GM12878 (cell line): ENCODE data around the gene ADAM11. TPM values are rescaled to one million over a fixed set of nuclear protein-coding genes. Genes with fewer than 3 reads are reported as not detected.

ENCODE experiments used
- ATF3 ChIP-seq: IDR thresholded peaks from 2 replicates; pipeline ENCODE4 v1.6.1; 2011; ENCODE audit warnings: low read depth, mild to moderate bottlenecking, low read length, moderate library complexity, borderline replicate concordance; ENCODE audit errors: extremely low read depth
- CUX1 ChIP-seq: IDR thresholded peaks from 2 replicates; pipeline ENCODE4 v1.6.1; 2012; ENCODE audit warnings: improper control_type of control experiment, low read depth, low read length; ENCODE audit not compliant: insufficient replicate concordance
- E2F4 ChIP-seq: IDR thresholded peaks from 2 replicates; pipeline ENCODE4 v1.6.1; 2012; ENCODE audit warnings: low read depth, low read length, improper control_type of control experiment
- FOXM1 ChIP-seq: IDR thresholded peaks from 2 replicates; pipeline ENCODE4 v1.6.1; 2012; ENCODE audit warnings: low read depth, mild to moderate bottlenecking, inconsistent platforms, low read length, moderate library complexity
- MEF2A ChIP-seq: IDR thresholded peaks from 2 replicates; pipeline ENCODE4 v1.6.1; 2011; ENCODE audit warnings: low read depth, mild to moderate bottlenecking, low read length, moderate library complexity; ENCODE audit not compliant: insufficient read depth
- NR2C1 ChIP-seq: fragments of 450-650 bp; IDR thresholded peaks from 2 replicates; pipeline ENCODE4 v1.6.1; 2017; ENCODE audit warnings: antibody characterized with exemption, mild to moderate bottlenecking, moderate library complexity
- POLR2A ChIP-seq: IDR thresholded peaks from 2 replicates; pipeline ENCODE4 v1.6.1; 2011; ENCODE audit warnings: low read depth, mild to moderate bottlenecking, low read length
- RAD51 ChIP-seq: fragments of 450-650 bp; IDR thresholded peaks from 2 replicates; pipeline ENCODE4 v1.6.1; 2016; ENCODE audit warnings: moderate library complexity, mild to moderate bottlenecking, inconsistent platforms
- SIX5 ChIP-seq: IDR thresholded peaks from 2 replicates; pipeline ENCODE4 v1.6.1; 2011; ENCODE audit warnings: mild to moderate bottlenecking, low read depth, low read length, moderate library complexity; ENCODE audit not compliant: severe bottlenecking
- SMC3 ChIP-seq: IDR thresholded peaks from 2 replicates; pipeline ENCODE4 v1.6.1; 2011; ENCODE audit warnings: low read length, improper control_type of control experiment, borderline replicate concordance
- TARDBP ChIP-seq: IDR thresholded peaks from 2 replicates; pipeline ENCODE4 v1.6.1; 2016; ENCODE audit warnings: borderline replicate concordance
- polyA plus RNA-seq, 11 experiments: library from polyadenylated mRNA; depleted of rRNA in 4 of 11; unstranded in 6 of 11; stranded (reverse) in 5 of 11; fragments of >200 nt; fragmentation: Nextera tagmentation in 4 of 11; fragmentation: Illumina TruSeq in 1 of 11; extraction: Ambion mirVana in 4 of 11; extraction: Trizol in 1 of 11; gene quantifications; 1 replicate in 1 of 11; 2 replicates in 10 of 11; pipeline versions ENCODE4 v1.2.1 to v1.2.3, GENCODE V29; 2011 to 2016; ENCODE audit warnings: inconsistent platforms in 2 of 11, missing spikeins in 2 of 11, low read depth in 1 of 11
- total RNA-seq, 4 experiments: library from RNA; depleted of rRNA in 3 of 4; stranded (reverse); fragments of >200 nt in 3 of 4; fragmentation: Illumina TruSeq in 1 of 4; extraction: Trizol in 1 of 4; gene quantifications; 2 replicates each; pipeline versions ENCODE4 v1.2.1 to v1.2.3, GENCODE V29; 2013 to 2021
- TF ChIP-seq, protein P1 (sequence below): IDR thresholded peaks from 2 replicates; pipeline ENCODE4 v1.6.1; 2011; ENCODE audit warnings: borderline replicate concordance, low read depth, mild to moderate bottlenecking, moderate library complexity, low read length; ENCODE audit not compliant: insufficient read depth, poor library complexity, severe bottlenecking

The ADAM11 gene
- total and polyA plus RNA-seq, 10 of the 15 experiments (the other 5 are each of a cell fraction or from before 2014, with no cell fraction given), result 0.03 to 0.37 (median 0.06) TPM; not detected in 3

GRCh38 chr17:44787271-44787940 lies 28.6 kb downstream of the ADAM11 start (continued):
- TF ChIP-seq CUX1, result no peak
- TF ChIP-seq FOXM1, result no peak
- no peak for TF ChIP-seq SMC3
- no peak for TF ChIP-seq NR2C1
- no peak for TF ChIP-seq E2F4
- no peak for TF ChIP-seq MEF2A
- no peak for TF ChIP-seq POLR2A
- TF ChIP-seq ATF3, result no peak
- TF ChIP-seq RAD51, result no peak
- TF ChIP-seq SIX5, result no peak
- TF ChIP-seq, protein P1, sequence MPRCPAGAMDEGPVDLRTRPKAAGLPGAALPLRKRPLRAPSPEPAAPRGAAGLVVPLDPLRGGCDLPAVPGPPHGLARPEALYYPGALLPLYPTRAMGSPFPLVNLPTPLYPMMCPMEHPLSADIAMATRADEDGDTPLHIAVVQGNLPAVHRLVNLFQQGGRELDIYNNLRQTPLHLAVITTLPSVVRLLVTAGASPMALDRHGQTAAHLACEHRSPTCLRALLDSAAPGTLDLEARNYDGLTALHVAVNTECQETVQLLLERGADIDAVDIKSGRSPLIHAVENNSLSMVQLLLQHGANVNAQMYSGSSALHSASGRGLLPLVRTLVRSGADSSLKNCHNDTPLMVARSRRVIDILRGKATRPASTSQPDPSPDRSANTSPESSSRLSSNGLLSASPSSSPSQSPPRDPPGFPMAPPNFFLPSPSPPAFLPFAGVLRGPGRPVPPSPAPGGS, result no peak
- no peak for TF ChIP-seq TARDBP
